GM12891 (cell line): ENCODE measurements around the gene SAC3D1.
A peak's percentile ranks its signal among the peaks of the same experiment; 100 is the strongest.

Experiments used
- POLR2A ChIP-seq: IDR thresholded peaks from 2 replicates; pipeline ENCODE4 v1.6.1; 2011; ENCODE audit warnings: low read depth, low read length, control low read depth
- POLR2AphosphoS5 ChIP-seq: IDR thresholded peaks from 2 replicates; pipeline ENCODE4 v1.6.1; 2011; ENCODE audit warnings: low read depth, low read length, control low read depth
- SPI1 ChIP-seq: IDR thresholded peaks from 2 replicates; pipeline ENCODE4 v1.6.1; 2011; ENCODE audit warnings: low read depth, low read length, control low read depth
- TAF1 ChIP-seq: IDR thresholded peaks from 2 replicates; pipeline ENCODE4 v1.6.1; 2011; ENCODE audit warnings: low read depth, low read length, control low read depth

DNA sequence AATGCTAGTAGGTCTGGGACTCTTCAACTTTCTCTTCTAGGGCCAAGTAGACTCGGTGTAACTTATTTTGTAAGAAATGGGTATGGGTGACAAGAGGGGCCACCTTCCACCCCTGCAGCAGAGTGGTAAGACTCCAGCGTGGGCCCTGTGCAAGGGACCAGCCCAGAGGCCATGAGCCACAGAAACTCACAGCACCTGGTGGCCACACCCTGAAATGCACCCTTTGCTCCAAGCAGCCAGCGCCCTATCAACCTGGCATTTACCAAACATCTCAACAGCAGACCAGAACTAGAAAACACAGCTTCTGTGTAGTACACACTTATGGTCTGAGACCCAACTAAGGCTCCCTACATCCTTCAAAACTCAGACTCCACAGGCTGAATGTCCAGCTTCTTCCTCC, 37.1 kb downstream of the SAC3D1 start:
- TF ChIP-seq POLR2AphosphoS5 = no peak
- TF ChIP-seq POLR2A = peak; percentile 45; the same call in 1 of the 2 replicates
- no peak for TF ChIP-seq TAF1
- TF ChIP-seq SPI1 = no peak
